Inflammatory macrophage treated with lipopolysaccharide for 4 hours (primary cell): ENCODE measurements around the gene EBF4.
"Not testable (repeated sequence)": the region's sequence is repeated elsewhere in the genome, so short reads cannot be mapped to it uniquely, and the experiment has no call there.

Source experiments
- DNase-seq: peaks from one replicate; pipeline ENCODE4 v3.0.0-alpha.2; 2020

EBF4 gene

DNA sequence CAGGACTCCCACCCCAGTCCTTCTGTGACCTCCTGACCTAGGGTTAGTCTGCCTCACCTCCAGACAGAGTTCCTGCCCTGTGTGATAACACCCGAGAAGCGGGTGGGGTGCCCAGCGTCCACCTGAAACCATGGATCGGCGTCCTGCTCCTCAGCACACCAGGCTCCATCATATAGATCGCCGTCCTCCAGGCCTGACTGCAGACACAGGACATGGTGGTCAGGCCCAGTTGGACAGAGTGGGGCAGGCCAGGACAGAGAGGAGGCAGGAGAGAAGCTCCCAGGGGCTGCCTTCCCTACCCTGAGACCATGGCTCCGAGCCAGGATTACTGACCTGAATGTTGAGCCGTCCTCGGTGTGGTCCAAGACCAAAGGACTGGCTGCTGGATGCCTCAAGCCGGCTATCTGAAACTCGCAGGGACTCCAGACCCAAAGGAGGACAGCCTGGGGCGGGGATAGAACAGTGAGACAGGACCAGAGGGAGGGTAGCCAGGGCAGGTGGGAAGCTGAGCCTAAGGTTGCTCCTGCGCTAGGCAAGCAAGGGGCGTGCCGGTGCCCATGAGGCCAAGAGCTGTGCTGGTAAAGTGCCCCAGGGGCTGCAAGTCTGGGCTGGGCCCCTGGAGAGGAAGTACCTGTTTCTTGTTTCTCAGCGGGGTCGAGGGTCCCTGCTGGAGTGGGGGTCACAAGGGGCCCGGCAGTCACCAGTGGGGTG, 105.7 kb downstream of the EBF4 start:
- DNase-seq = no peak

DNA sequence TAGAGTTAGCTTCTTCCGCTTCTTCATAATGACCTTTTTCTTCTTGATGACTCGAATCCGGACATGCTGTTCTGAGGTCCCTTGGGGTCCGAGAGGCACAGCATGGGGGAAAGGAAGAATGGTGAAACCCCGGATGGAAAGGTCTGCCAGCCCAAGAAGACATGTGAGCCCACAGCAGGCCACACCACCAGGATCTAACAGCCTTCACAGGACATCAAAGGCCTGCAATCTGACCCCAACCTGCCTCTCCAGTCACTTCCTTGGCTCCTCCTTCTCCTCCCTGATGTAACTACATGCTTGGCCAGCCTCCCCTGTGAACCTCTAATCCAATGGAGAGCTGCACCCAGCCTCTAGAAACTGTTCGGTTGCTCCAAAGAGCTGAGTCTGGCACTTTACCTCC, 106.2 kb downstream of the EBF4 start:
- no peak for DNase-seq

DNA sequence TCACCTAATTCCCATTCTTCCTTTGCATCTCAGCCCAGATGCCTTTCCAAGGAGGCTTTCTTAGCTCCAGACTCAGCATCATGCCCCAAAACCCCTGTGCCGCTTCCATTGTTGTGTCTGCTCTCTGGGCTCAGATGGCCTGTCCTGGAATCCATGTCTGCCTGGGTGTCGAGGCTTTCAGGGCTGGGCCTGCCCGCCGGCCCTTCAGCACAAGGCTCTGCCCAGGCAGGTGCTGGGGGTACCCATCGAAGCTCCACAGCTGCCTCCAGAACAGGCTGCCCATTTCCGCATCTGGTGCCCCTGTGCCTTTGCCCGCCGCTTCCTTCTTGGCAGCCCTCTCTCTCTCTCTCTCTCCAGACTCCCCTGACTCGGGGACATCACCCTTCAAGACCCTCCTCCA, 106.7 kb downstream of the EBF4 start:
- no peak for DNase-seq

DNA sequence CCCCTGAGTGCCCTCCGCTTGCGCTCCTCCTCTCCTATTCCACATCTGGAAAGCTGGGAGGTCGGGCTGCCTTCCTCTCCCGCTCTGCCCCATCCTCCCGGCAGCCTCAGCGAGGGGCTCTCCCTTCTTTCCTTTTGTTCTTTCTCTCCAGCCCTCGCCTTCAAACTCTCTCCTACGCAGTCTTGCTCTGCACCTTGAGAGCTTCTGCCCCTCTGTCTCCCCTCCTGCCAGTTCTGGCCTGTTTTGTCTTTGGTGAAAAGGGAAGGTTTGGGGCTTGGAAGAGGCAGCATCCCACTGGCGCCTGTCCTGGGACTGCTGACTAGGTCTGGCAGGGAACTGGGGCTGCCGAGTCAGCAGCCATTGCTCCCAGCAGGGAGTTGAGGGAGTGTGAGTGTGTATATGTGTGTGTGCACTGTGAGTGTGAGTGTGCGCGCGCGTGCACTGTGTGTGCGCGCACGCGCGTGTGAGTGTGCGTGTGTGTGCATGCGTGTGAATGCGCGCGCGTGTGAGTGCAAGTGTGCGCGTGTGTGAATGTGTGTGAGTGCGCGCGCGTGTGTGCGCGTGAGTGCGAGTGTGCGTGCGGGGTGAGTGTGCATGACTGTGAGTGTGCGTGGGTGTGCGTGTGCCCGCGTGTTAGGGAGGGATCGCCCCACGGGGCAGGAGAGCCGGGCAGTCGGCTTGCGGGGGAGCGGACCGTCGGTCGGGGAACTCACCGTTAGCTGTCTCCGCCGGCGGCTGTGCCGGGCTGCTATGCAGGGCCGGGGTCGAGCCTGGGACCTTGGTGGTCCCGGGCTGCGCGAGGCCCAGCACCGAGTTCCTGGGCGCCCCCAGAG, 107.3 kb downstream of the EBF4 start:
- no peak for DNase-seq

DNA sequence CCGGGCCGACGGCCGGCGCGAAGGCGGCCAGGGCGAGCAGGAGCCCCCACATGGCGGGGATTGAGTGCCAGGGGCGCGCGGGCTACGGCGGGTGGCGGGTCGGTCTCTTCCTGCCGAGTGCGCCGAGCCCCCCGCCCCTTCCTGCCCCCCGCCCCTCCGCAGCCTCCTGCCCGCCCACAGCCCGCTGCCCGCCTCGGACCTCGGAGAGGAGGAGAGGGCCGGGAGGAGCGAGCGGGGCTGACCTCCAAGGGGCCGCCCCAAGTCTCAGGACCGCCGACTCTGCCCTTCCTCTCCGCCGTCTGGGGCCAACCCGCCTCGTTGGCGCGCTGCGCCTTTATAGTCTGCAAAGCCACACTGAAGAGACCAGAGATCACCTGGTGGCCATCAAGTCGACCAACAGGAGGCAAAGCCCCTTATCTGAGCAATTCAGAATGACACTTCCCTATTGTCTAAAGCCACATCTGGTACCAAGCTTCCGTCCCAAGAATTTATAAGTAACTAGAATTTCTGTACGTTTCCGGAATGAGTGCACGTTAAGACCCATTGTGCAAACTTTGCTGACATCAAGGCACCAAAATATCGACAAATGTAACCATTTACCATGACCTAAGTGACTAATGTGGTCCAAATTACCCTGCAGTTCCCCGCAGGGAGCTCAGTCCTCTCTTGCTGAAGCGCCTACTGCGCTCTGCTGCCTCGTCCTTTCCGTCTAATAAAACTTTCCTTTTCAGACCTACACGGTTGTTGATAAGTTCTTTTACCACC, 108.1 kb downstream of the EBF4 start, which contains the start of gene CPXM1:
TSS of gene CPXM1 (minus strand) at position 107 of the 765 bp plus-strand sequence. CDS start at position 52, 55 bp downstream.
- peak; percentile 87 for DNase-seq

DNA sequence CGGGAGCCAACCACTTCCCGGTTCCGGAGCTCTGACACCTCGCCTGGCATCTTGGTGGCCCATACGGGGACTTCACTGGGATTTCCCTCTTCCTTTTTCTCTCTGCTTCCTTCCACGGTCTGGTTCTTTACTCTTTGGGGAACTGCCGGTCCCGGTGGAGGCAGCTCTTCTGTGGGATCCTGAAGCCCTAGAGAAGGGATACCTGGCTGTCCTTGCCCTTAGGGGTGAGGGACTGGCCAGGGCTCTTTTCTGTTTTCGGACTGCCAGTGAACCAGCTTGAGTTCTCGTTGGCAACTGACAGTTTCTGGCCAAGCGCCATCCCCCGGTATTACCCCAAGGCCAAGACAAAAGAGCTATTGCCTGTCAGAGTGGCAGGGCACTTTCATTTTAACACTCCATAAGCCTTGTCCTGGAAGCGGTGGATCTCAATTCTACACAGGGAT, 108.7 kb downstream of the EBF4 start:
- DNase-seq = no peak

DNA sequence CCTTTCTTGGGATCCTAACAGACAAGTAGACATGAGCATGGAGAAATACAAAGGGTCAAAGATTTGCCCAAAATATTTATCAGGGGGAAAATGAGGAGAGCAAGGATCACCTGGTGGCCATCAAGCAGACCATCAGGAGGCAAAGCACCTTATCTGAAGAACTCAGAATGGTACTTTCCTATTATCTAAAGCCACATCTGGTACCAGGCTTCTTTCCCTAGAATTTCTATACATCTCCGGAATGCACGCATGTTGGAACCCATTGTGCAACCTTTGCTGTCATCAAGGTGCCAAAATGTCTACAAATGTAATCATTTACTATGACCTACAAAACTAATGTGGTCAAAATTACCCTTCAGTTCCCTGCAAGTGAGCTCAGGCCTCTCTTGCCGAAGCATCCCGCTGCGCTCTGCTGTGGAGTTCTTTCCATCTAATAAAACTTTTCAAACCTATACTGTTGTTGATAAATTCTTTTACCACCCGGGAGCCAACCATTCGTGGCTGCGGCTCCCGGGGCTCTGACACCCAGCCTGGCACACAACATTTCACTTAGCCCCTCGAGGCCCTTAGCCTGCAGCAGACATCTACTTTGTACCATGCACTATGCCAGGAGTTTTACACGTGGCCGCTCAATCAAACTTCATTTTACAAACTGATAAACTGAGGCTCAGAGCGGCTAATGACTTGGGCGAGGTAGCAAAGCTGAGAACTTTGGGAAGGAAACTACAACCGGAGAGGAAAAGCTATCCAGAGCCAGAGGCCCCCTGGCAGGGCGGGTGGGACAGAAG, 111.7 kb downstream of the EBF4 start:
- DNase-seq = no peak

DNA sequence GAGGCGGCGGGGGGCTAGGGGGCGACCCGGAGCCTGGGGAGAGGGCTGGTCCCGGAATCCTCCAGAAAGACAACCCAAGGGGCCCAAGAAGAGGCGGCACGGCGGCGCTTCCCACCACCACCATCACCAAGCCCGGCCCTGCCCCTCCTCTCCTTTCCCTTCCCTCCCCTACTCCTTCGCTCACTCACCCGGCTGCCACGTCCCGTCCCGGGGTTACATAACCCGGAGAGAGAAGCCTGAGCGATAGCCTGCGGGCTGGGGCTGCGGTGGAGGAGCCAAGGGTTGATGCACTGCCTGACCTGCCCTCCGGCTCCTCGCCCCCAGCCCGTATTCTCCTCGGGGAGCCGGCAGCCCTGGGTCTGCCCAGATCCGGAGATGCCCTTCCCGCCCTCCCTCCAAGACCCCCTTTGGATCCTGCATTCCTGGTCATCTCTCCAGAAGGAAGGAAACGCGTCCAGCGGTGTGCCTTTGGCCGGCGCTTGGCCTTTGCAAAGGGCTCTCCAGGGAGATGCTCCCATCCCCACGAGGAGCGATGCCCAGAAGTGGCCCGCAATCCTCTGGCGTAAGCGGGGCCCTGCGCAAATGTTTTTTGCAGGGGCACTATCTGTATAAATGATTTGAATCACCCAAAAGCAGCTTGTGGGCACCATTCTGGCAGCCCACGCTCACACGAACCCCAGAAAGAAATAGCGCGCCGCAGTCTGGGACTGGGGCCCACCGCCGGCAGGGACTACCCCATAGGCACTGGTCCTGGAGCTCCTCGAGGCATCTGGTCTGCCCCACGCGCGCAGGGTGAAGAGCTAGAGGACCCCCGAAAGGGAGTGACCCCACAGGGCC, 112.5 kb downstream of the EBF4 start:
- DNase-seq = peak; percentile 13

DNA sequence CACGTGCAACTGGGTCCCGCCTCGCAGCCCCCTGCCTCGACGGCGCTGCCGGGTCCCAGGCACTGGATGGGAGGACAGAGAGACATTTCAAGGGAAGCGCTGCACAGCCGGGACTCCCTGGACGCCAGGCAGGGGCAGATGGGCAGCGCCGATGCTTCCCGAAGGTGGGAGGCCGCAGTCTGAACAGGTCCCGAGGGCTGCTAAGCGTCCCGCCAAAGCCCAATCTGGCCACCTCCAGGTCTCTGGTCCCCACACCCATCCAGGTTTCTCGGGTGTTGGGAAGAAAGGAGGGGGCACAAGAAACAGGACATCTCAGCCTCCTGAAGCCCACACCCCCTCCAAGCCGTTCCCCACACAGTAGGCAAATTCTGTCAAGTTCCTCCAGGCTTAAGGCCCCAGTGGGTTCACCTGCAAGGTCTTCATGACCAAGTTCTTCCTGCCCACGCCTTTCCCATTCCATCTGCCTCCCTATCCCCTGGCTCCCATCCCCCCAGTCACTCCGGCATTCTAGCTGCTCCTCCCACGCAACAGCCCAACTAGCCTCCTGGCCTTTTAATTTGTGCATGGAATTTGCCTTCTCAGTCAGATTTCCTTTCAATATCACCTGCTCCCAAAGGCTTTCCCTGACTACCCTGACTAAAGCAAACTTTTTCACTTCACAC, 113.2 kb downstream of the EBF4 start:
- DNase-seq = no peak

DNA sequence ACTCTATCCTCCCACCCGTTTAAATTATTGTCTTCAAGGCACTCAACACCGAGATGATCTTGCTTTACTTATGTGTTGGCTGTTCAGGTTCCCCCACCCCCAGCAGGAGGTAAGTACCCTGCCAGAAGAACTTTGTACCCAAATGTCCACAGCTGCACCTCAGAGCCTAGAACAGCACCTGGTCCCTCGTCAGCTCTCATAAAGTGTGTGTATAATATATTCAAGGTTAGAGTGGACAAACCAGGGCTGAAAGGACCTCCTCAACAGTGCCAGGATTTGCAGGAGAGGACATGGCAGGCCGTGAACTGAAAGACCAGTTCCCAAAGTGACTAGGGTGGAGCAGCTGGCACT, 113.7 kb downstream of the EBF4 start:
- DNase-seq = no peak

DNA sequence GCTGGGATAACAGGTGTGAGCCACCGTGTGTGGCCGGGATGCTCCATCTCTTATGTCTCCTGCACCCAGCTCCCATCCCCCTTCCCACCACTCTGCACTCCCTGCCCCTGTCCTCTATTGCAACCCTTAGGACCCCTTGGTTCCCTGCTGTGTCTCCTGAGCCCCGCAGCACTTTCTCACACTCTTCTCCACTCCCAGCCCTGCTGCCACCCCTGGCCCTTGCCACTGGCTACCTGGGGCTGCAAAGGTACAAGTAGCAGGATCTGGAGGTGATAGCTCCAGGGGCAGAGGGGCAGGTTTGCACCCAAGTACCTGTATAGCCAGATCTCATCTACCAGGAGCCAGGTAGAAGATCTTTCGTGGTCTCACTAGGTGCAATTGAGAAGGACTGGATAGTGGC, 114.4 kb downstream of the EBF4 start:
- no peak for DNase-seq

DNA sequence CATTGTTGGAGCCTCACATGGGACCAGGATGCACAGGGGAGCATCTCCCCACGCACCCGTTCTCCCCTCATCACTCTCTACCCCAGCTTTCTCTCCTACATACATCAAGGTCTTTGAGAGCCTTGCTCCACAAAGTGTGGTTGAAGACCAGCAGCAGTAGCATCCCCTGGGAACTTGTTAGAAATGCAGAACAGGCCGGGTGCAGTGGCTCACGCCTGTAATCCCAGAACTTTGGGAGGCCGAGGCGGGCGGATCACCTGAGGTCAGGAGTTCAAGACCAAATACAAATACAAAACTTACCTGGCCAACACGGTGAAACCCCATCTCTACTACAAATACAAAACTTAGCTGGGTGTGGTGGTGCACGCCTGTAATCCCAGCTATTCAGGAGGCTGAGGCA, 115.3 kb downstream of the EBF4 start:
- DNase-seq = not testable (repeated sequence)

DNA sequence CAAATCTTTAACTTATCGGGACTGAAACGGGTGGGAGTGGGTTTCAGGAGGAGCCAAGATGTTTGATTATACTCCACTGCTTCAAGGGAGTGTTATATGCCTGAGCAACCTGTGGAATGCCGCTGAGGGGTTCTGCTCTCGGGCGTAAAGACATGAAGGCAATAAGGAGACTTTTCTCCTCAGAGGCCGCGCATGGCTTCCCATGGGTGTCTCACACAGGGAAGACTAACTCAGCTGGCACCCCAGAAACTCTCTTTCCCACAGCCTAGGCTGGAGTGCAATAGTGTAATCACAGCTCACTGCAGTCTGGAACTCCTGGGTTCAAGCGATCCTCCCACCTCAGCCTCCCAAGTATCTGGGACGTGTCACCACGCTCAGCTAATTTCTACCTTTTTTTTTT, 117.1 kb downstream of the EBF4 start:
- no peak for DNase-seq
